GM11168 (cell line): ENCODE results near the gene SLC25A11.

Experiments used
- in situ Hi-C: fragments of 300-500 bp; cut with MboI; formaldehyde crosslinking; loops from one replicate; pipeline ENCODE4 v1.12.0; 2022; ENCODE audit warnings: low sequenced_read_pairs; ENCODE audit not compliant: unreplicated experiment

The SLC25A11 gene, protein sequence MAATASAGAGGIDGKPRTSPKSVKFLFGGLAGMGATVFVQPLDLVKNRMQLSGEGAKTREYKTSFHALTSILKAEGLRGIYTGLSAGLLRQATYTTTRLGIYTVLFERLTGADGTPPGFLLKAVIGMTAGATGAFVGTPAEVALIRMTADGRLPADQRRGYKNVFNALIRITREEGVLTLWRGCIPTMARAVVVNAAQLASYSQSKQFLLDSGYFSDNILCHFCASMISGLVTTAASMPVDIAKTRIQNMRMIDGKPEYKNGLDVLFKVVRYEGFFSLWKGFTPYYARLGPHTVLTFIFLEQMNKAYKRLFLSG

GRCh38 chr17:4939796-4940554 lies at the start of gene SLC25A11, which contains the start of gene RNF167:
Gene SLC25A11 (minus strand): TSS chr17:4940046. CDS start chr17:4939910, 136 bp downstream.
Gene RNF167 (plus strand): TSS chr17:4940268. CDS start chr17:4940910, 642 bp downstream.
- in situ Hi-C loops, result no loop called here

GRCh38 chr17:4987767-4988567 lies 48.1 kb upstream of the SLC25A11 start:
- in situ Hi-C loops, result no loop called here

GRCh38 chr17:4986951-4987766 lies 47.3 kb upstream of the SLC25A11 start, which contains the start of gene CAMTA2:
Gene CAMTA2 (minus strand): TSS chr17:4987675. CDS start chr17:4986222, 1,453 bp downstream.
- in situ Hi-C loops, result no loop called here

- in situ Hi-C loops, result no loop called here
Measured at GRCh38 chr17:4986403-4986802, 46.6 kb upstream of the SLC25A11 start.

- in situ Hi-C loops, result no loop called here
Measured at GRCh38 chr17:4982305-4982704, 42.5 kb upstream of the SLC25A11 start.

DNA sequence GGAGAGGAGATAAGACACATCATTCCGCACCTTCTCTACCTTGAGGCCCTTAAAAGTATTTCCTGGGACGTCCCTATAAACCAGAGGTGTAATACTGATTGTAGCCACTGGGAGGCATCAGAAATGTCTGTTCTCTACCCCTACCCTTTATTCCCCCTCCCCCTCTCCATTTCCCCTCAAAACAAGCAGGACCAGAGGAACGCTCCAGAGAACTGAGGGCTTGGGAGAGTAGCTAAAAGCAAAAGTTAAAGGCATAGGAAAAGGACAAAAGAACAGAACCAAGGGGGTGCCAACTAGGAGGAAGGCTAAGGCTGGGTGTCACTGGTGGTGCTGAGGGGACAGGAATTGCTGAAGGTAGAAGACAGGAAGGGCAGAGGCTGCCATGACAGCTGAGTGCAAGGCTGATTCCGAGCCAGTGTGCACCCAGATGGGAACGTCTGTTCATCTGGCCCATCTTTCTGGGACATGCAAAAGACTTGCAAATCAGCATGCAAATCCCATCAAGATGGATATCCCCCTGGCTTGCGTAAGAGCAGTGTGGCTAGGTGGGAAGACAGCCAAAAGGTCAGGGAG lies 40.9 kb upstream of the SLC25A11 start:
- in situ Hi-C loops, result no loop called here

DNA sequence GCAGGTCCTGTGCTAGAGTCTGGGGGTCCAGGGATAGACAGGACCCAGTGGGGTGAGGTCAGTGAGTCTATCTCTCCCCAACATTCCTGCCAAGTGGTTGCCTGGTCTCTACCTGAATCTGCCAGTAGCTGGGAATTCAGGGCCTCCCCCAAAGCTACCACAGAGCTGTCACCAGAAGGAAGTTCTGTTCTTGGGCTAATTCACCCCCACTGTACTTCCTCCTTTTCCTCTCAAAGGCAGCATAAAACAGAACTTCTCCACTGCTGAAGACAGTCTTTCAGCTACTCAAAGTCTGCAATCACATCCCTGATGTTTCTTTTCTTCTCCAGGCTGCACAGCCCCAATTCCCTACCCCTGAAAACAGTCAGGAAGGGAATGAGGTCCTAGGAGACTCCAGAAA lies 38.9 kb upstream of the SLC25A11 start:
- in situ Hi-C loops, result loop anchor here (10.0 kb wide), 1 partner anchor 86 kb away; no protein-coding TSS in a partner anchor

- in situ Hi-C loops, result loop anchor here (10.0 kb wide), 1 partner anchor 91 kb away; no protein-coding TSS in a partner anchor
Measured at GRCh38 chr17:4974115-4974670, 34.3 kb upstream of the SLC25A11 start.

DNA sequence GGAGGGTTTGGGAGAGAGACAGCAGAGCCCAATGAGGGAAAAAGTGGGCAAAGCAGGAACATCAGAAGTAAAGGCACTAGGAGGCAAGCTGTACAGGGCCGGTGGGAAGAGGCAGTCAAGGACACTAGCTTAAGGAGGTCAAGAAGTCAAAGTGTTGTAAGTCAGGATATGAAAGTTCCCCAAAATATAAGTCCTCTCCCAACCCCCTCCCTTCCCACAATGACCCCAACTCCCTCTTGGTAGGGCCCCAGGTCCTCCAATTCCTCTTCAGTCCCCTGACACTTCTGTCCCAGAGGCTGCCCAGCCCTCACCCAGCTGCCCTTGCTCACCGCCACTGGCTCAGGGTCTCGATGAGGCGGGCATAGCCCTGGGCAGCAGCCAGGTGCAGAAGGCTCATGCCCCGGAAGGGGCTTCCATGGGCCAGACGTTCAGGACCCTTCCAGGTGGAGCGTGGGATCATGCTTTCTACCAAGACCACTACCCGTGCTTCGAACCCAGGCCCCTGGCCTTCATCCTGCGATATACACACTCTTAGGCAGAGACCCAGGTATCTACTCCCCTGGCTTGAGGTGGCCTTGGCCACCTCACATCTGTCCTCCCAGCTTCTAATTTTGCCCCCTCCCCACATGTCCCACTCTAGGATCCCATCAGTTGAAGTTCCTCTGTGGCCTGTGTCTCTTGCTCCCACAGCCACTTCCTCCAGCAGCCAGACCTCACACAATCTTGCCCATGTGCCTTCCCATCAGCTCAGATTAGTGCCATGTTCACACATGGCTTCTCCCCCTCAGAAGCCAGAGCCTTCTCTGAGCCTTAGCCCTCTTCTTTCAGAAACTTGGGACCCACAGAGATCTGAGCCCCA lies 33.6 kb upstream of the SLC25A11 start:
- in situ Hi-C loops, result loop anchor here (10.0 kb wide), 1 partner anchor 91 kb away; no protein-coding TSS in a partner anchor

DNA sequence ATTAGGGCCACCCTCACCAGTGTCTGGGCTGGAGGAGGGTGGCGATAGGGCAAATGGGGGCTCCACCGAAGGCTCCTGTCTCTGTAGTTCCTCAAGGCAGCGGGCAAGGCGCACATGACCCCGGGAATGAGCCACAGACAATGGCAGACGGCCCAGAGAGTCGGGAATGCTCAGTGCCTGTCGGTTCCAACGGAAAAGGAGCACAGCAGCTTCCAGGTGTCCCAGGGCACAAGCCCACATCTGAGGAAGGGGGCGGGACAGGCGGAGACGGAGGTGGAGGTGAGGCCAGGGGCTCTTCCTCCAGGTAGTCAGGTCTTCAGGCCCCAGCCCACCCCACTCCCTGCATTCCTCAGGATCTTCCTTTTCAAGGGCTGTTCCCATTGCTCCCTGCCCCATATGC lies 32.9 kb upstream of the SLC25A11 start:
- in situ Hi-C loops, result loop anchor here (10.0 kb wide), 1 partner anchor 92 kb away; no protein-coding TSS in a partner anchor

GRCh38 chr17:4972322-4972721 lies 32.5 kb upstream of the SLC25A11 start:
- in situ Hi-C loops, result loop anchor here (10.0 kb wide), 1 partner anchor 92 kb away; no protein-coding TSS in a partner anchor

- in situ Hi-C loops, result loop anchor here (10.0 kb wide), 1 partner anchor 93 kb away; no protein-coding TSS in a partner anchor
Measured at GRCh38 chr17:4971826-4972225, 32.0 kb upstream of the SLC25A11 start.

GRCh38 chr17:4970273-4970672 lies 30.4 kb upstream of the SLC25A11 start:
- in situ Hi-C loops, result loop anchor here (10.0 kb wide), 1 partner anchor 95 kb away; no protein-coding TSS in a partner anchor

DNA sequence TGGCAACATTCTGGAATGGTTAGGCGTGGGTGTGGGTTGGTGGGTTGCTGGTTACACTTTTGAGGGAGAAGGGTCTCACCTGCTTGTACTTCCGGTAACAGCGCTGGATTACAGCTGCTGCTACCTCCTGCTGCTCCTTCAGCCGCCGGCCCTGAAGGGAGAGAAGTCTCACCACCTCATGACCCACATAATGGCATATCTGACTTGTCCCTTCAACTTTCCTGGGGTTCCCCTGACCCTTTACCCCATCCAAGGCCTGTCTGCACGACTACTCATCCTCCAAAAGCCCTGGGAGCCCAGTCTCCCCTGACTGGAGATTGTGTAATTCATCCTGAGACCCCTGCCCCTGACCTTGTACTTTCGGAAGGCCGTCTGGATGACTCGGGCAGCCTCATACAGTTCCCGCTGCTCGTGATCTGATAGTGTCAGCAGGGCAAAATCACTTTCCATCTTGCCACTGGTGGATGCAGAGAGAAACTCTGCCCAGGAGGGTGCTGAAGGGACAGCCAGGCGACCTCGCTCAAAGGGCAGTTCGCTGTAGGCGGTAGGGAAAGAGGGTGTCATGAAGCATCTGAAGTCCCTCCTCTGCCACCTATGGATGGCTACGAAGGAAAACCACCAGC lies 29.8 kb upstream of the SLC25A11 start:
- in situ Hi-C loops, result loop anchor here (10.0 kb wide), 1 partner anchor 95 kb away; no protein-coding TSS in a partner anchor

DNA sequence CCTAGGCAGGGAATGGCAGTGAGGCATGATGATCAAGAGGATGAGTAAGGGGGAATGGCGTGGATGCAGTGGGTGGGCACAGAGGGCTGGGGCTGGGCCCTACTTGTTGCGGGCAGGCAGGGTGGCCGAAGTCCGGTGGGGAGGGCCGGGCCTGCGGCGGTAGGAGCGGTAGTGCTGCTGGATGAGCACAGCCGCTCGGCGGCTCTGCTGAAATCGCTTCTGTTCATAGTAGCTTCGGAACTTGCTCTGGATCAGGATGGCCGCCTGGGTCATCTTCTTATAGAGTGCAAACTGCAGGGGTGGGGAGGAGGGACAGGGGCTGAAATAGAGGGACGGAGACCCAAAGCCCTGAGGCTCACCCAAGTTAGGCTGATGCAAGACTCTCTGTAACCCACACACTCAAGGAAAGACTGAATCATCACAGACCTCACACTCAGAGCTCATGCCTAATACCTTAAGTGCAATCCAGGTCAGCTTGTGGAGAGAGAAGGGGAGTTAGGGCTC lies 29.3 kb upstream of the SLC25A11 start:
- in situ Hi-C loops, result no loop called here

GRCh38 chr17:4968486-4969046 lies 28.7 kb upstream of the SLC25A11 start:
- in situ Hi-C loops, result no loop called here
